SKM-1 (cell line): ENCODE results near the gene NACA2.
"Not testable (repeated sequence)": the region's sequence is repeated elsewhere in the genome, so short reads cannot be mapped to it uniquely, and the experiment has no call there.

Experiments used
- DNase-seq: peaks from one replicate; lab custom pipeline; 2025; ENCODE audit not compliant: unreplicated experiment; lab: John Stamatoyannopoulos, UW

Gene NACA2

GRCh38 chr17:61579347-61579746 lies 11.7 kb downstream of the NACA2 start:
- DNase-seq, result no peak

- DNase-seq, result no peak
These were observed 12.4 kb downstream of the NACA2 start for GRCh38 chr17:61578645-61579044.

GRCh38 chr17:61575983-61576382 lies 15.0 kb downstream of the NACA2 start:
- DNase-seq, result no peak

- DNase-seq, result no peak
These were observed 15.6 kb downstream of the NACA2 start for GRCh38 chr17:61575352-61575975.

- DNase-seq, result no peak
These were observed 16.3 kb downstream of the NACA2 start for GRCh38 chr17:61574542-61575351.

GRCh38 chr17:61572547-61572946 lies 18.5 kb downstream of the NACA2 start:
- DNase-seq, result not testable (repeated sequence)

GRCh38 chr17:61571624-61572023 lies 19.4 kb downstream of the NACA2 start:
- no peak for DNase-seq

- no peak for DNase-seq
These were observed 20.9 kb downstream of the NACA2 start for GRCh38 chr17:61570118-61570517.

- DNase-seq, result not testable (repeated sequence)
These were observed 21.5 kb downstream of the NACA2 start for GRCh38 chr17:61569525-61569924.

GRCh38 chr17:61568219-61569072 lies 22.6 kb downstream of the NACA2 start:
- no peak for DNase-seq

GRCh38 chr17:61567045-61567802 lies 23.8 kb downstream of the NACA2 start:
- DNase-seq, result no peak

- not testable (repeated sequence) for DNase-seq
These were observed 24.6 kb downstream of the NACA2 start for GRCh38 chr17:61566448-61566847.

GRCh38 chr17:61565850-61566249 lies 25.2 kb downstream of the NACA2 start:
- not testable (repeated sequence) for DNase-seq

GRCh38 chr17:61565213-61565612 lies 25.8 kb downstream of the NACA2 start:
- no peak for DNase-seq

- no peak for DNase-seq
These were observed 28.7 kb downstream of the NACA2 start for GRCh38 chr17:61562287-61562686.

- no peak for DNase-seq
These were observed 29.7 kb downstream of the NACA2 start for GRCh38 chr17:61561354-61561753.

- DNase-seq, result no peak
These were observed 30.9 kb downstream of the NACA2 start for GRCh38 chr17:61560071-61560470.

GRCh38 chr17:61556224-61557188 lies 34.5 kb downstream of the NACA2 start:
- no peak for DNase-seq

- DNase-seq, result no peak
These were observed 35.9 kb downstream of the NACA2 start for GRCh38 chr17:61555127-61555566.

GRCh38 chr17:61554209-61554608 lies 36.8 kb downstream of the NACA2 start:
- DNase-seq, result no peak
